Neural progenitor cell (in vitro differentiated cells): ENCODE results near the gene OR51T1. TPM values are rescaled to one million over a fixed set of nuclear protein-coding genes. Genes with fewer than 3 reads are reported as not detected.
A peak's percentile ranks its signal among the peaks of the same experiment; 100 is the strongest.
"Not testable (repeated sequence)": the region's sequence is repeated elsewhere in the genome, so short reads cannot be mapped to it uniquely, and the experiment has no call there.

Experiments used
- DNase-seq: peaks from one replicate; pipeline ENCODE4 v3.0.0-alpha.2; 2016; ENCODE audit warnings: low spot score
- H2AFZ ChIP-seq: fragments of 200-600 bp; sonication (generic); replicated peaks from 2 replicates; pipeline ENCODE4 v1.6.1; 2016; ENCODE audit warnings: antibody characterized with exemption
- H3F3A ChIP-seq: fragments of 200-600 bp; sonication (generic); 2 replicates; pipeline ENCODE4 v1.6.1; 2016; ENCODE audit warnings: antibody characterized with exemption, low read depth
- H3K27ac ChIP-seq: fragments of 200-600 bp; sonication (generic); 2 replicates; pipeline ENCODE4 v1.5.1; 2016; ENCODE audit warnings: mild to moderate bottlenecking
- H3K27me3 ChIP-seq: fragments of 200-600 bp; sonication (generic); 2 replicates; pipeline ENCODE4 v1.6.1; 2016; ENCODE audit warnings: mild to moderate bottlenecking, moderate library complexity
- H3K36me3 ChIP-seq: fragments of 200-600 bp; sonication (generic); 2 replicates; pipeline ENCODE4 v1.5.1; 2016
- H3K4me1 ChIP-seq: fragments of 200-600 bp; sonication (generic); 2 replicates; pipeline ENCODE4 v1.6.1; 2016; ENCODE audit warnings: mixed run types
- H3K4me2 ChIP-seq: fragments of 200-600 bp; sonication (generic); 2 replicates; pipeline ENCODE4 v1.6.1; 2016
- H3K4me3 ChIP-seq: fragments of 200-600 bp; sonication (generic); 2 replicates; pipeline ENCODE4 v1.5.1; 2016
- H3K79me2 ChIP-seq: fragments of 200-600 bp; sonication (generic); 2 replicates; pipeline ENCODE4 v1.6.1; 2016; ENCODE audit warnings: low read depth
- H3K9ac ChIP-seq: fragments of 200-600 bp; sonication (generic); 2 replicates; pipeline ENCODE4 v1.6.1; 2016
- H3K9me3 ChIP-seq: fragments of 200-600 bp; sonication (generic); 2 replicates; pipeline ENCODE4 v1.5.1; 2016; ENCODE audit warnings: low read depth
- H4K20me1 ChIP-seq: fragments of 200-600 bp; sonication (generic); 2 replicates; pipeline ENCODE4 v1.6.1; 2016; ENCODE audit warnings: low read depth
- H3K27ac Mint-ChIP-seq: 3 replicates; pipeline ENCODE4 v1.8.0; 2021; ENCODE audit warnings: mixed read lengths
- H3K27me3 Mint-ChIP-seq: 2 replicates; pipeline ENCODE4 v1.8.0; 2022; ENCODE audit warnings: low read depth, mild to moderate bottlenecking, inconsistent platforms, moderate library complexity, mixed read lengths; ENCODE audit not compliant: insufficient read depth
- H3K36me3 Mint-ChIP-seq: 3 replicates; pipeline ENCODE4 v1.8.0; 2021; ENCODE audit warnings: mixed read lengths
- H3K4me1 Mint-ChIP-seq: 3 replicates; pipeline ENCODE4 v1.8.0; 2021; ENCODE audit warnings: mixed read lengths
- H3K4me3 Mint-ChIP-seq: 3 replicates; pipeline ENCODE4 v1.8.0; 2021; ENCODE audit warnings: mild to moderate bottlenecking, moderate library complexity, mixed read lengths
- H3K9me3 Mint-ChIP-seq: 3 replicates; pipeline ENCODE4 v1.8.0; 2020; ENCODE audit warnings: mixed read lengths
- CTCF ChIP-seq: fragments of 200-600 bp; sonication (generic); IDR thresholded peaks from 2 replicates; pipeline ENCODE4 v1.5.1; 2017; ENCODE audit warnings: antibody characterized with exemption, mild to moderate bottlenecking
- EZH2 ChIP-seq: fragments of 200-600 bp; sonication (generic); IDR thresholded peaks from 2 replicates; pipeline ENCODE4 v1.6.1; 2017; ENCODE audit warnings: antibody characterized with exemption, mild to moderate bottlenecking, moderate library complexity
- EZH2phosphoT487 ChIP-seq: fragments of 200-600 bp; sonication (generic); IDR thresholded peaks from 2 replicates; pipeline ENCODE4 v1.6.1; 2017; ENCODE audit warnings: antibody characterized with exemption
- total RNA-seq: library from RNA; depleted of rRNA; stranded (reverse); fragments of >200 nt; gene quantifications from 2 replicates; pipeline ENCODE4 v1.2.3, GENCODE V29; 2015; ENCODE audit warnings: low replicate concordance

The OR51T1 gene
- total RNA-seq, 1 donor from 2014 or later = not detected

GRCh38 chr11:4851033-4851432 is 30.7 kb upstream of the OR51T1 start:
- H3K9me3 Mint-ChIP-seq = no peaks in the 10 kb centered on the region
- H3K36me3 Mint-ChIP-seq = no peaks in the 10 kb centered on the region
- no peak overlapping the region for H3K27ac ChIP-seq
- H3K79me2 ChIP-seq = no peaks in the 10 kb centered on the region
- TF ChIP-seq CTCF = no peak
- TF ChIP-seq EZH2 = no peak
- TF ChIP-seq EZH2phosphoT487 = no peak
- H3K27me3 Mint-ChIP-seq = no peaks in the 10 kb centered on the region
- peak overlapping the region; percentile 32 for H2AFZ ChIP-seq
- H3K4me2 ChIP-seq = no peak overlapping the region
- no peaks in the 10 kb centered on the region for H3F3A ChIP-seq
- H3K9me3 ChIP-seq = no peaks in the 10 kb centered on the region
- no peak overlapping the region for H3K4me3 ChIP-seq
- no peaks in the 10 kb centered on the region for H3K4me1 ChIP-seq
- no peak overlapping the region for H3K4me3 Mint-ChIP-seq
- no peak for DNase-seq
- H3K4me1 Mint-ChIP-seq = no peaks in the 10 kb centered on the region
- no peaks in the 10 kb centered on the region for H4K20me1 ChIP-seq
- H3K27ac Mint-ChIP-seq = no peak overlapping the region
- H3K36me3 ChIP-seq = no peaks in the 10 kb centered on the region
- no peak overlapping the region for H3K9ac ChIP-seq
- H3K27me3 ChIP-seq = no peaks in the 10 kb centered on the region

- H3K4me3 Mint-ChIP-seq, H3K27me3 ChIP-seq, H3K27me3 Mint-ChIP-seq, H3K9me3 ChIP-seq, H4K20me1 ChIP-seq, H3K9ac ChIP-seq, H3K9me3 Mint-ChIP-seq, H3K27ac ChIP-seq, H3K36me3 ChIP-seq, H3K36me3 Mint-ChIP-seq, DNase-seq, H3K4me1 ChIP-seq, H2AFZ ChIP-seq, H3K4me3 ChIP-seq, H3K4me2 ChIP-seq, H3F3A ChIP-seq, H3K27ac Mint-ChIP-seq, H3K4me1 Mint-ChIP-seq, H3K79me2 ChIP-seq: not testable (repeated sequence)
Observed at GRCh38 chr11:4854286-4854685, 27.4 kb upstream of the OR51T1 start.

- no peak overlapping the region for H3K4me2 ChIP-seq
- H3K4me3 ChIP-seq = no peak overlapping the region
- H3K9ac ChIP-seq = no peak overlapping the region
- DNase-seq = peak; percentile 8
- TF ChIP-seq CTCF = no peak
- no peak for TF ChIP-seq EZH2phosphoT487
- no peak for TF ChIP-seq EZH2
- H3K27me3 ChIP-seq = no peaks in the 10 kb centered on the region
- Mint-ChIP-seq H3K36me3 (no peaks in the 10 kb centered on the region), H3K4me1 (no peaks in the 10 kb centered on the region), H3K27me3 (peaks cover 4% of the 10 kb centered on the region), H3K27ac (no peak overlapping the region), H3K9me3 (peaks cover 3% of the 10 kb centered on the region), H3K4me3 (no peak overlapping the region)
- peaks cover 8% of the 10 kb centered on the region for H3K4me1 ChIP-seq
- H3K79me2 ChIP-seq = no peaks in the 10 kb centered on the region
- H2AFZ ChIP-seq = no peak overlapping the region
- peaks cover 9% of the 10 kb centered on the region for H3F3A ChIP-seq
- H4K20me1 ChIP-seq = no peaks in the 10 kb centered on the region
- no peak overlapping the region for H3K27ac ChIP-seq
- no peaks in the 10 kb centered on the region for H3K9me3 ChIP-seq
- no peaks in the 10 kb centered on the region for H3K36me3 ChIP-seq
Observed at GRCh38 chr11:4862447-4863236, 19.1 kb upstream of the OR51T1 start.

GRCh38 chr11:4863876-4864275 is 17.8 kb upstream of the OR51T1 start:
- Histone ChIP-seq H3K9ac (no peak overlapping the region), H3K36me3 (no peaks in the 10 kb centered on the region), H3F3A (peaks cover 9% of the 10 kb centered on the region), H3K9me3 (no peaks in the 10 kb centered on the region), H3K4me1 (peaks cover 8% of the 10 kb centered on the region), H3K27me3 (no peaks in the 10 kb centered on the region), H4K20me1 (no peaks in the 10 kb centered on the region), H3K27ac (no peak overlapping the region), H3K4me2 (no peak overlapping the region), H3K4me3 (no peak overlapping the region), H2AFZ (no peak overlapping the region), H3K79me2 (no peaks in the 10 kb centered on the region)
- Mint-ChIP-seq H3K27me3 (peaks cover 4% of the 10 kb centered on the region), H3K36me3 (no peaks in the 10 kb centered on the region), H3K4me1 (no peaks in the 10 kb centered on the region), H3K9me3 (peaks cover 3% of the 10 kb centered on the region), H3K27ac (no peak overlapping the region), H3K4me3 (no peak overlapping the region)
- TF ChIP-seq CTCF (no peak), EZH2phosphoT487 (no peak), EZH2 (no peak)
- no peak for DNase-seq
